Measurements from ENCODE around the gene HOXA3.

Gene HOXA3

DNA sequence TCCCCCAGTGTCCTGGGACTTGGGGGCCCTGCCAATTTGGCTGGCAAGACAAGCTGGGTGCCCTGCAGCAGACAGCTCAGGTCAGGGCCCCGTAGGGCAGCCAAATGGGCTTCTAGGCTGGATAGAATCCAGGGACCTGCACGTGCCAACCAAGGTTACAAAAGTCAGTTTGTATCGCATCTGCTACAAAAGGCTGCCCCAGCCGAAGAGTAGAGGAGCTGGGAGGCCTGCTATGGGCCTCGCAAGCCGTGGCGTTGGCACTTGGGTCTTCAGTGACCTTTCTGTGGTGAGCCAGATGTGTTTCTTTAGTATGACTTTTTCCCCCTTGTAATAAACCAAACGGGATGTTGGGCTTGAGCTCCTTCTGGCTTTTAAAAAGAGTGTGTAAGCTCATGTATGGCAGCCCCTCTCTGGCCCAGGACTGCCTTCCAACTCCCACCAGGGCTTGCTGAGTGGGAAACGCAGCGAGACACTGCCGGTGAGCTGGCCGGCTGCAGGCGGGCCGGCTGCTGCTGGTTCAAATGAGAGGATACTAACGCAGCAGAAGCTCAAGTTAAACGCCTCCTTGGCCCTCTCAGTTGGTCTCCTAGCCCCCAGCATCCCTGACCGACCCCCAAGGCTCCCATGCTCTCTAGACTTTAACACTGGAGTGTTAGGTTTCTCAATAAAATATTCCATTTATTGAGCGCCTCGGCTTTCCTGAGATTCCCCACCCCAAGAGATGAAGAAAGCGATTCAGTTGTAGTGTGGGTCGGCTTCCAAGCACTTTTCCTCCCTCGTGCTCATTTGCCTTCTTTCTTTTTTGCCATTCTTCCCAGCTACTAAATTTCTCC lies 24.8 kb upstream of the HOXA3 start:
- Histone ChIP-seq H3K9me3 (no peaks in the 10 kb centered on the region), H3K4me3 (ENCODE audit: low read depth in 1 of 2, low read length in 1 of 2) (no peak overlapping the region), H3K27ac (no peak overlapping the region), H3K36me3 (no peaks in the 10 kb centered on the region), H3K4me1 (ENCODE audit: control insufficient read depth in 1 of 2, insufficient read depth in 1 of 2, low read depth in 1 of 2, low read length in 1 of 2) (peaks cover 23 to 34% of the 10 kb centered on the region in 2 experiments), H3K27me3 (peaks cover 100% of the 10 kb centered on the region)
- TF ChIP-seq, protein P1, sequence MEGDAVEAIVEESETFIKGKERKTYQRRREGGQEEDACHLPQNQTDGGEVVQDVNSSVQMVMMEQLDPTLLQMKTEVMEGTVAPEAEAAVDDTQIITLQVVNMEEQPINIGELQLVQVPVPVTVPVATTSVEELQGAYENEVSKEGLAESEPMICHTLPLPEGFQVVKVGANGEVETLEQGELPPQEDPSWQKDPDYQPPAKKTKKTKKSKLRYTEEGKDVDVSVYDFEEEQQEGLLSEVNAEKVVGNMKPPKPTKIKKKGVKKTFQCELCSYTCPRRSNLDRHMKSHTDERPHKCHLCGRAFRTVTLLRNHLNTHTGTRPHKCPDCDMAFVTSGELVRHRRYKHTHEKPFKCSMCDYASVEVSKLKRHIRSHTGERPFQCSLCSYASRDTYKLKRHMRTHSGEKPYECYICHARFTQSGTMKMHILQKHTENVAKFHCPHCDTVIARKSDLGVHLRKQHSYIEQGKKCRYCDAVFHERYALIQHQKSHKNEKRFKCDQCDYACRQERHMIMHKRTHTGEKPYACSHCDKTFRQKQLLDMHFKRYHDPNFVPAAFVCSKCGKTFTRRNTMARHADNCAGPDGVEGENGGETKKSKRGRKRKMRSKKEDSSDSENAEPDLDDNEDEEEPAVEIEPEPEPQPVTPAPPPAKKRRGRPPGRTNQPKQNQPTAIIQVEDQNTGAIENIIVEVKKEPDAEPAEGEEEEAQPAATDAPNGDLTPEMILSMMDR (IDR thresholded peaks at IDR 0.05) = no peak

DNA sequence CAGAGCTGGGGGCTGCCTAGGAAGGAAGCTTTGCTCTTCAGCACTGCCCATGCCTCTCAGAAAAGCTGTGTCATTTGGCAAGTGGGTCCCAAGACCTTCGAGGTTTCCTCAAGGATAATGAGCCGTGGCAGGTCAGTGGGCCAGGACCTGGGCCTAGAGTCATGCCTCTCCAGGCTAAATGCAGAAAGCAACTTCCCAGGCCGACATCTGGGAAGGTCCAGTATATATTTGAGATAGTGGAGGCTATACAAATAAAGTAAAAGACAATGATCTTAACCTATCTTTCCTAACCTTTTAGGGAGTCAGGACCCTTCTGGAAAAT lies 24.1 kb upstream of the HOXA3 start:
- H3K4me1 ChIP-seq (ENCODE audit: control insufficient read depth in 1 of 2, insufficient read depth in 1 of 2, low read depth in 1 of 2, low read length in 1 of 2) = peaks cover 29 to 41% of the 10 kb centered on the region in 2 experiments
- H3K36me3 ChIP-seq = no peaks in the 10 kb centered on the region
- no peaks in the 10 kb centered on the region for H3K9me3 ChIP-seq
- peaks cover 100% of the 10 kb centered on the region for H3K27me3 ChIP-seq
- H3K27ac ChIP-seq = no peak overlapping the region
- TF ChIP-seq, protein P1 (IDR thresholded peaks at IDR 0.05) = no peak
- no peak overlapping the region for H3K4me3 ChIP-seq (ENCODE audit: low read depth in 1 of 2, low read length in 1 of 2)

DNA sequence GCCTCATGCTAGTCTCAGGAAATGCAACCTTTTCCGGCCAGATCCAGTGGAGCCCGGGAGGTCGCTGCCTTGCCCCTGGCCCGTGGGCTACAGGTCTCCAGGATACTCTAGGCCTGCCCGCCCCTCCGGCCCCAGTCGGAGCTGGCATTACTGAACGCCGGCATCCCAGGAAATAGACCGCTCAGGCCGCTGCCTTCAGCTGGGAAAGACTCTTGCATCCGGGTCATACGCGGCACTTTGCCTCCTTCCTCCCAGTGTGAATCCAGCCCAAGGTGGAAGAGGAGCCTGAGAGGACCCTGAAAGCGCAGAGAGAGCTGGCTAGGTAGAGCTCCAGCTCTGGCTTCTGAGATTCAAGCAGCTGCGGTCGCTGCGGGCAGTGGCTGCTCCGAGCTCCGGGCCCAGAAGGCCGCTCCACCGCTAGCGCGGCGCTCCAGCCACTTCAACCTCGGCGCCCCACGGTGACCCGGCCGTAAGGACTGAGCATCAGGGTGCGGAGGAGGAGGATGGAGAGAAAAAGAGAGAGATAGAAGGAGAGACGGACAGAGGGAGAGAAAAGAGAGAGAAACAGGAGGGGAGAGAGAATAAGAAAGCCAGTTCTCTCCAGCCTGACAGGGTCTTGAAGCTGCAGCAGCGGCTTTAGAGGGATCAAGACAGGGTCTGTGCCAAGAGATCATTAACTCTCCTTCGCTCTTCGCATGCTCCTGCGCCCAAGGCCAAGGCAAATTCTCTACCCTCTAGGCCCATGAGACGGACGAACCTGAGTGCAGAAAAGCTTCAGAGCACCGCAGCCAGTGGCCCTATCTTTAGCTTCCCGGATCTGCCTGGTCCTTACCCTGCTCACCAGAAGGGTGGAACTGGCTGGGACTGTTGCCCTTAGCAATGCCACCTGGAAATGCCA lies 23.5 kb upstream of the HOXA3 start:
- TF ChIP-seq, protein P1 (IDR thresholded peaks at IDR 0.05) = no peak
- Histone ChIP-seq H3K27ac (no peak overlapping the region), H3K4me3 (ENCODE audit: low read depth in 1 of 2, low read length in 1 of 2) (no peak overlapping the region), H3K36me3 (no peaks in the 10 kb centered on the region), H3K9me3 (no peaks in the 10 kb centered on the region), H3K4me1 (ENCODE audit: control insufficient read depth in 1 of 2, insufficient read depth in 1 of 2, low read depth in 1 of 2, low read length in 1 of 2) (peaks cover 29 to 43% of the 10 kb centered on the region in 2 experiments), H3K27me3 (peaks cover 100% of the 10 kb centered on the region)

DNA sequence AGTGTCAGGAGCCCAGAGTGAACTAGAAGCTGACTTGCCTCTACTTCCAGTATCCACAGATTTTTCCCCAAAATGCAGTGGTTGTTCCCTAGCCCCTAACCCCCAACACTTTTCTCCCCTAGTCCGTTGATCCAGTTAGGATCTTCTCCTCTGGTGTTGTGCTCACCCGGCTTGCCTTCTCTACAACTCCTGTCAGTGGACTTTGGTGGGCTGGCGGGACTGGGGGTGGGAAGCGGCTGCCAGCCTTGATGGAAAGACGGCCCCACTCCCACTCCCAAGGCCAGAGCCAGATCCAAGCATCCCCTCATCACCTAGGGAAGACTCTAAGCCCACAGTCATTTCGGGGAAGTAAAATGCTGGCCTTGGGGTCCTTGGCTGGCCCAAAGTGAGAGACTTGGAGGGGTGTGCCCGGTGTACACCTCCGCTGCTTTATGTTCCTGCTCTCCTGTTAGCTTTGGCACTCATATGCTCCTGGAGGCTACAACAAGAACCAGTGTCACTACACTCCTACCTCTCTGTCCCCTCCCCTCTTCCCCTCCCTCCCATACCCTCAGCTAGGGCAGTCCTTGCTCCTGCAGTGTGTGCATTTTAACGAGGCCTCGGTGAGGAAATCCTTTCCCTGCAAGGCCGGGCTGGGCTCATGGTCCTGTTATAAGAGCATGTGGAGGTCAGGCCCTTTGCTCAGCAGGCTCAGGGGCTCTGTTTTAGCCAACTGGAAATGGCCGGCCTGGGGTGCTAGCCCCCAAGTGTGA lies 22.7 kb upstream of the HOXA3 start:
- Histone ChIP-seq H3K9me3 (no peaks in the 10 kb centered on the region), H3K27me3 (peaks cover 100% of the 10 kb centered on the region), H3K4me1 (ENCODE audit: control insufficient read depth in 1 of 2, insufficient read depth in 1 of 2, low read depth in 1 of 2, low read length in 1 of 2) (peaks cover 29 to 43% of the 10 kb centered on the region in 2 experiments), H3K4me3 (ENCODE audit: low read depth in 1 of 2, low read length in 1 of 2) (peak overlapping the region in 1 of 2 experiments; percentile 67), H3K27ac (no peak overlapping the region), H3K36me3 (no peaks in the 10 kb centered on the region)
- TF ChIP-seq, protein P1 (IDR thresholded peaks at IDR 0.05) = no peak
